GM21390 (cell line): Measurements from ENCODE around the gene ATG16L2.
"Not testable (repeated sequence)": the region's sequence is repeated elsewhere in the genome, so short reads cannot be mapped to it uniquely, and the experiment has no call there.

ENCODE experiments used
- ATAC-seq: cut with Tn5 transposase; IDR thresholded peaks from one replicate; pipeline ENCODE4 v1.9.1; 2021; ENCODE audit not compliant: unreplicated experiment

ATG16L2 gene

DNA sequence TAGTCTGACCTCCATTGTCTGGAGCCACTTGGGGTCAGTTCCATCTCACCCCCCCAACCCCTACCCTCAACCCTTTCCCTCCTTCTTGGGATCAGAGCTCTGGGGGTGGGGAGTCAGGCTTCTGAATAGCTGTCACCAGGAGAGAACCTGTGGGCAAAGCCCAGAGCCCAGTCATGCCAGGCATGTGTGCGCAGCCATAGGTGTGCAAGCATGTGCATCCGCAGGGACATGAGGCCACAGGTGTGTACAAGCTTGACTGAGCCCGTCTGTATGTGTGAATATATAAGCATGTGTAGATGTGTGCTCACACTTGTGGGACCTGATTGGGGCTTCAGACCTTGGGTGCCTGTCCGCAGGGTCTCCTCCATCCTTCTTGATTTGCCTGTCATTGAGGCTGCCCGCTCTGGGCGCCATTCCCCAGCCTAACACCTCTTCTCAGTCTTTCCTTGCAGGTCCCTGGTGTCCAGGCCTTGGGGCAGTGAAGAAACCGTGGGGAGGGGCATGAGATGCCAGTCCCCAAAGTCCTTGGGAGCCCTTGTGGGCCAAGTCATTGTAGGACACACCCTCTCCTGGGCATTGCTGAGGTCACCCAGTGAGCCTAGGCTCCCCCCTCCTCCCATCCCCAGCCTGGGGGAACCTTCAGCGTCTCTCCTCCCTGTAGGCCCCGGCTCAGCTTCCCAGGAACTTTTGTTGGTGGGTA lies 9.0 kb downstream of the ATG16L2 start:
- ATAC-seq: no peak

- no peak for ATAC-seq
Observed at GRCh38 chr11:72824020-72824419, 9.8 kb downstream of the ATG16L2 start.

DNA sequence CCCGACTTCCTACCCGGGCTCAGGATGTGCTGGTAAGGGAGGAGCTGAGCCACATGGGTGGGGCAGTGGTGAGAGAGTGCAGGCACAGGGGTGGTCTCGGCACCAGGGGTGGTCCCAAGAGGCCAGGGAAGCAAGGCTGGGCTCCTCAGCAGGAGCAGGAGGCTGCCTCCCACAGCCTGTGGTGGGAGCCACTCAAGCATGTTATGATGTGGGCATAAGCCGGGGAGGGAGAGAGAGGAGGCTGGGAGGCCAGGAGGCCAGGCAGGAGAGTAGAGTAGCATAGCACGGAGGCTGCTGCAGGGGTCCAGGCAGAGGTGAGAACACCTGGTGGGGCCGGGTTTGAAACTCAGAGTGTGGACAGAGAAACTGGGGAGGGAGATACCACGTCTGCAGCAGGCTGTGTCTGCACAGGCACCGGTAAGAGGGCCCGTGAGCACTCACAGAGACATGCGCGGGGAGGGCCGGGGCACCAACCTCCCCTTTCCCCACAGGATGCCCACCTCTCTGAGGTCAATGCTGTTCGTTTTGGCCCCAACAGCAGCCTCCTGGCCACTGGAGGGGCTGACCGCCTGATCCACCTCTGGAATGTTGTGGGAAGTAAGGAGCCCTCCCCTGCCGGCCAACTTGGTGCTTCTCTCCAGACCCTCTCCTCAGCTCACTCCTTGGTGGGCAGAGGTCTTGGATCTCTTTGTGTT lies 10.7 kb downstream of the ATG16L2 start:
- no peak for ATAC-seq

DNA sequence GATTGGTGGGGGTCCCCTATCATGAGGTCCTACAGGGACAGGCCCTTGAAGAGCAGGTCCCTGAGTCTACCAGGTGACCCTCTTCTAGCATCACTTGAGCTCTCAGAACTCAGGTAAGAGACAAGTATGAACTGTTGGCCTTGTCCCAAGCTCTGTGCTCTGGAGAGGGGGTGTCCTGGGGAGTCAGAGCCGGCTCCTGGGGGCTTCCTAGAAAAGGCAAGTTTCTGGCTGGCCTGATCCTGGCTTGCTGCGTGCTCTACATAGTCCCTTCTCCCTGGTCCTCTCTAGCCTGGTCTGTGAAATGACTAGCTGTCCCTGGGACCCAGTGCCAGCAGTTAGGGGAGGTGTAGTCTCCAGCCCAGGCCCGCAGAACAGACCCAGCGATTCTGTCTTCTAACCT lies 11.4 kb downstream of the ATG16L2 start:
- ATAC-seq: no peak

GRCh38 chr11:72826191-72826941 lies 12.2 kb downstream of the ATG16L2 start:
- no peak for ATAC-seq

DNA sequence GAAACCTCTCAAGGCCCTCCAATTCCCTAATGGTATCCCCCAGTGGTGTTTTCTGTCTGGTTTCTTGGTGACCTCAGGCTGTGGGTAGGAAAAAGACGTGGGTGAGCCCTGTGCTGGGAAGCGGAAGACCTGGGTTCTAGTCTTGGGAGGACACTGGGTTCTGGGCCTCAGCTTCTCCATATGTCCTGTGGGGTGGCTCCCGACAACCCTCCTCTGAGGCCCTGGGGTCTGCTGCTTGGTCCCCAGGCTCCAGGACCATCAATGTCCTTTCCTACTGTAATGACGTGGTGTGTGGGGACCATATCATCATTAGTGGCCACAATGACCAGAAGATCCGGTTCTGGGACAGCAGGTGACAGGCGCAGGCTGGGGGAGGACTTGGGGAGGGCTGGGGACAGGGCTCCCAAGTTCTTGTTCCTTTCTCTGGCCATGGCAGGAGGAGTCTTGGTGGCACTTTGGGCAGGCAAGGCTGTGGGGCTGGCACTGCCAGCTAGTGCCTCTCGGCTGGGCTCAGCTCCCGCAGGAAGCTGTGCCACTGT lies 12.8 kb downstream of the ATG16L2 start:
- ATAC-seq: no peak

GRCh38 chr11:72827656-72828055 lies 13.4 kb downstream of the ATG16L2 start:
- ATAC-seq: not testable (repeated sequence)

DNA sequence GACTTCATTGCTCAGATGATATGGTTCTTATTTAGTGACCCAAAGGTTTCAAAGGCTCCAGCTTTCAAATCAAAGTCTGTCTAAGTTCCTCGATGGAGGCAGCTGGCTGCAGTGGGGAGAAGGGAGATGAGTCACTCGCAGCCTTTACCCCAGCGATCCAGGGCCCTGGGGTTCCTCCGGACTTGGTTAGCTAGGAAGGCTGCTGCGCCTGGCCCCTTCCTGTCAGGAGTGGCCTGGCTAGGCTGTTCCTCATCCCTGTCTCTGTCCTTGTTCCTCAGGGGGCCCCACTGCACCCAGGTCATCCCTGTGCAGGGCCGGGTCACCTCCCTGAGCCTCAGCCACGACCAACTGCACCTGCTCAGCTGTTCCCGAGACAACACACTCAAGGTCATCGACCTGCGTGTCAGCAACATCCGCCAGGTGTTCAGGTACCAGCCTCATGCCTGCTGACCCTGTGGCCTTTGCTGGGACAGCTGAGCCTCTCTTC lies 13.9 kb downstream of the ATG16L2 start:
- no peak for ATAC-seq

- no peak for ATAC-seq
Observed at GRCh38 chr11:72828692-72829101, 14.5 kb downstream of the ATG16L2 start.

GRCh38 chr11:72829178-72829577 lies 15.0 kb downstream of the ATG16L2 start:
- ATAC-seq: no peak

DNA sequence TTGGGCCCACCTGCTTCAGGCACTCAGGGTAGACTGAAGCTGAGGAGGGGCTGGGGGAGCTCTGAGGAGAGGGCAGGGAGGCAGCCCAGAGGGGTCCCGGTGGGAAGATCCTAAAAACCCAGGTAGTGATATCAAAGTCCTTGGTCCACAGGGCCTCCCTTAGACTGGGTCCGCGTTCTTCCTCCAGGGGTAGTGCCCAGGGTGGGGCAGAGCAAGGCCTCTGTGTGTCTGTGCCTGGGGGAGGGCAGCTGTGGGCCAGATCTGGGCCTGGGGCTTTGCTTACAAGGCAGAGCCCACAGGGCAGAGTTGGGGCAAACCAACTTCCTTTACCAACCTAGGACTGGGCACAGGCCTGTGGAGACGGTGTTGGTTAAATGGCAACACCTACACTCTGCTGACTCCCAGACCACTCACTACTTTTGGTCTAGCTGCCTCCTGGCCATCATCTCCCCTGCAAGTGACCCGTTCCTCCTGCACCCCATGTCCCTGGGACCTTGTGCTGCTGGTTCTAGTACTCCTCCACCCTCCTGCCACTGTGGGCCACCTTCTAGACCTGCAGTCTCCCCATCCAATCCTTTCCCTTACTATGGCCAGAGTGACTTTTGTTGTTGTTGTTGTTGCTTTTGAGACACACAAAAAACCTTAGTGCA lies 15.8 kb downstream of the ATG16L2 start:
- no peak for ATAC-seq

GRCh38 chr11:72831521-72832300 lies 17.5 kb downstream of the ATG16L2 start:
- no peak for ATAC-seq

DNA sequence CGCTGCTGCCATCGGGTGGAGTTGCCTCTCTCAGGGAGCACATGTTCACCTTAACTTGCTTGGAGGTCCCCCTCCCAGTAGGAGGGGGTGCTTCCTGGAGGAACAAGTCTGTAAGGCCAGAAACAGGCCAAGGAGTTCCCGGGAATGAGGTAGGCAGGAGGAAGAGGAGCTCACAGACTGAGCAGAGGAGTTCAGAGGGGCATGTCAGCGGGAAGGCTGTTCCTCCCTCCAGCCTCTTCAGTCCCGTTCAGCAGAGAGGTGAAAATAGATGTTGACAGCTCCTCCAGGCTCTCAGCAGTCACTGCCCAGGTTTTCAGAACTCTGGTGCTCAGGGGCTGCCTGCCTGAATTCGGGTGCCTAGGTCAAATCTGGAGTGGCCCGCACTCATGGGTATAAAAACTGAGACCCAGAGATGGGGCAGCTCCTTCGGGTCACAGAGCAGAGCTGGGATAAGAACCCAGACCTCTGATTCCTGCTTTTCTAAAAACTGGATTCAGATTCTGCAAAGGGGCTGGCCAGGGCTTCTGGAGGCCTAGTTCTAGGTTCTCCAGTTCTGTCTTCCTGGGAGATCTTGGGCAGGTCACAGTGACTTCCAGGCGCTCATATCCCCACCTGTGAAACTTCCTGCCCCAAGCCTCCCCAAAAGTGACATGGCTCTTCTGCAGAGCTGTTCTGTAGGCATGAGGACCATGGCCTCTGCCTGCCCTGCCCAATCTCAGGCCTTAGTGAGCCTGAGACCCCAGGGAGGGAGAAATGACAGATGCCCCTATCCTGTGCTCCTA lies 18.3 kb downstream of the ATG16L2 start:
- ATAC-seq: no peak

DNA sequence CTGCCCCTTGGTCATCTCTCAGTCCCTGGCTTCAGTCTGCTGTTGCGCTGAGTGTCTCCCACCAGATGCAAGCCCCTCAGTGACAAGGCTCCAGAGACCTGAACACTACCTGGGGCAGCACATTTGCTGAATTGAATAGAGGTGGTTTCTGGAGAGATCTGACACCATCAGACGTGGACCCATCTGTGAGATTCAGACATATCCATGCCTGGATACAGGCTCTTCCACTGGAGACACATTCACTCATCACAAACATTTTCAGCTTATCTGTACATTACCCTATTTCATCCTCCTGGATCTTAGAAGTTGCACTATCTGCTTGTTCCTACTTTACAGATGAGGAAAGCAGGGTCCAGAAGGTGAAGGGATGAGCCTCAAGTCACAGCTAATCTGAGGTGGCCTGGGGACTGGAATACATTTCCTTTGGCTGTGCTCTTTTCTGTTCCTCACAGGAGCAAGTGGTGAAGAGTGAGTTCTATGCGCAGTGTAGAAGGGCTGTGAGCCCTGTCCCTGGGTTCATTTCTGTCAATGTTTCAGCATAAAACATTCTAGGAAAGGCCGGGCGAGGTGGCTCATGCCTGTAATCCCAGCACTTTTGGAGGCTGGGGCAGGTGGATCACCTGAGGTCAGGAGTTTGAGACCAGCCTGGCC lies 19.0 kb downstream of the ATG16L2 start:
- ATAC-seq: no peak

GRCh38 chr11:72833811-72834493 lies 19.7 kb downstream of the ATG16L2 start:
- ATAC-seq: no peak

- ATAC-seq: no peak
Observed at GRCh38 chr11:72834905-72835304, 20.7 kb downstream of the ATG16L2 start.

DNA sequence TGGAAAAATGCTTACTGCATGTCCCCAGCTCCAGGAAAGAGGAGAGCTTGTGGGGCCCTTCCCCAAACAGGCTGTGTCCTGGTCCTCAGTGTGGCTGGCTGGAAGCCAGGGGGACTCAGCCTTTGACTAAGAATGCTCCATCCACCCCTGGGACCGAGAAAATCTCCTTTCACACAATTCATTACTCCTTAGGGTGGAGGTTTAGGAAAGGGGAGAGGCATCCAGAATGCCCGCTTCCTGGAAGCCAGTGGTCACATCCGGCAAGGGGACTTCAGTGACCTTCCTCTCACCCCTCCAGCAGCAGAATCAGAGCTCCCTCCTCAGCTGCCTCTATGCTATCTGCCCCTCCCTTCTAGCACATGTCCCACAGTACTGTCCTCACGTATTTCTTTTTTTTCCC lies 21.9 kb downstream of the ATG16L2 start:
- no peak for ATAC-seq

- no peak for ATAC-seq
Observed at GRCh38 chr11:72838691-72839305, 24.6 kb downstream of the ATG16L2 start.
